ENCODE results near the gene CRB1. TPM values are rescaled to one million over a fixed set of nuclear protein-coding genes. Genes with fewer than 3 reads are reported as not detected.

Gene CRB1
- total RNA-seq, 1 donor from 2014 or later = 2.6 TPM

DNA sequence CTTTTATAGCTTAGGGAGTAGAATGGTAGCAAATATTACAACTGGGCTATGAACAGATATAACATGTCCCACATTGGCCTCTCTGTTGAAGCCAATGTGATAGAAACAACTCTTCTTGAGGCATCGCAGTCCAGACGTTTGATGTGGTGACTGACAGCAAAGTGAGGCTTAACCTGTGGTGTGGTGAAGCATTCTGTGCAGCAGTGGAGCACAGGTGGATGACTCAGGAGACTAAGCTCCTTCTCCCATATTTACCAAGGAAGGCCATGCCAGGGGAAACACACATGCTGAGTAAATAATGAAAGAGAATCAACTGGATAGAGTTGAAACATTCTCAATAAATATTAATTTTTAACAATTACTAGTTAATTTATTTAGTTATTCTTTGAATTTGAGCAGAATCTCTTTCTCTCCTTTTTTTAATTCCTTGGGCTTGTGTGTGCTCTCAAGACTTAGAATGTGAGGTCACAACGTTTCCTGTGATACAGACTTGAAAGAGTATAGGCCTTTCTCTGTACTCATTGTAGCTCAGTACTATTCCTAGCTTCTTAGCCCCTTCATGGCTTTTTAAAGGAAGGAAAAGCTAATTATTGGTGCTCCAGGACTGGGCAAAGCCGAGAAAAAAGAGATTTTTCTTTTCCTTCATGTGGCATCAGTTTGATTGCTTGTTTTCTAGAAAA, 17.6 kb downstream of the CRB1 start:
- H3K27me3 Mint-ChIP-seq (ENCODE audit: insufficient read depth, low read depth) = no peaks in the 10 kb centered on the region
- TF ChIP-seq EZH2phosphoT487 (IDR thresholded peaks at IDR 0.05) (no peak), EZH2 (IDR thresholded peaks at IDR 0.05) (no peak)
- TF ChIP-seq, protein P1, sequence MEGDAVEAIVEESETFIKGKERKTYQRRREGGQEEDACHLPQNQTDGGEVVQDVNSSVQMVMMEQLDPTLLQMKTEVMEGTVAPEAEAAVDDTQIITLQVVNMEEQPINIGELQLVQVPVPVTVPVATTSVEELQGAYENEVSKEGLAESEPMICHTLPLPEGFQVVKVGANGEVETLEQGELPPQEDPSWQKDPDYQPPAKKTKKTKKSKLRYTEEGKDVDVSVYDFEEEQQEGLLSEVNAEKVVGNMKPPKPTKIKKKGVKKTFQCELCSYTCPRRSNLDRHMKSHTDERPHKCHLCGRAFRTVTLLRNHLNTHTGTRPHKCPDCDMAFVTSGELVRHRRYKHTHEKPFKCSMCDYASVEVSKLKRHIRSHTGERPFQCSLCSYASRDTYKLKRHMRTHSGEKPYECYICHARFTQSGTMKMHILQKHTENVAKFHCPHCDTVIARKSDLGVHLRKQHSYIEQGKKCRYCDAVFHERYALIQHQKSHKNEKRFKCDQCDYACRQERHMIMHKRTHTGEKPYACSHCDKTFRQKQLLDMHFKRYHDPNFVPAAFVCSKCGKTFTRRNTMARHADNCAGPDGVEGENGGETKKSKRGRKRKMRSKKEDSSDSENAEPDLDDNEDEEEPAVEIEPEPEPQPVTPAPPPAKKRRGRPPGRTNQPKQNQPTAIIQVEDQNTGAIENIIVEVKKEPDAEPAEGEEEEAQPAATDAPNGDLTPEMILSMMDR (IDR thresholded peaks at IDR 0.05) = no peak
- H3K9me3 ChIP-seq (ENCODE audit: low read depth) = no peaks in the 10 kb centered on the region
- H3K9me3 Mint-ChIP-seq = no peaks in the 10 kb centered on the region
- no peaks in the 10 kb centered on the region for H3K36me3 Mint-ChIP-seq
- no peak overlapping the region for H3K27ac Mint-ChIP-seq
- no peak overlapping the region for H3K4me3 ChIP-seq
- no peaks in the 10 kb centered on the region for H3K4me1 Mint-ChIP-seq
- no peak overlapping the region for H3K9ac ChIP-seq
- H3F3A ChIP-seq (ENCODE audit: low read depth) = no peaks in the 10 kb centered on the region
- no peaks in the 10 kb centered on the region for H4K20me1 ChIP-seq (ENCODE audit: low read depth)
- H3K27ac ChIP-seq = no peak overlapping the region
- H3K36me3 ChIP-seq = no peaks in the 10 kb centered on the region
- no peak overlapping the region for H2AFZ ChIP-seq (replicated peaks)
- H3K4me2 ChIP-seq = no peak overlapping the region
- H3K4me1 ChIP-seq = no peaks in the 10 kb centered on the region
- no peaks in the 10 kb centered on the region for H3K79me2 ChIP-seq (ENCODE audit: low read depth)
- H3K27me3 ChIP-seq = no peaks in the 10 kb centered on the region
- H3K4me3 Mint-ChIP-seq = no peak overlapping the region
- DNase-seq (ENCODE audit: low spot score) = no peak

DNA sequence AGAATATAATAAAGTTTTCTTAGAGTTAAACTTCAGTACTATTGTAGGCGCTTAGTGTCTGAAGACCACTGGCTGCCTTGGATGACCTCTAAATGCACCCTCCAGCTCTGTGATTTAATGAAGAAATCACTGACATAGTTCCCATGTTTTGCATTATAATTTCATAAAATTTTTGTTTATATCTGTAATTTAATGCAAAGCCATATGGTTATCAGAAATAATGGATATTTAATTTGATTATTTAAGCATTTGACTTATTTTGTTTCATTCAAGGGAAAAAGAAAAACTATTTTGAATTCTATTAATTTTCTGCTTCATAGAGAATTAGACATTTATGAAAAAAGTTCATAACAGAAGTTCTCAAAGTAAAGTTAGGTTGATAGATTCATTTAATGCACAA, 18.6 kb downstream of the CRB1 start:
- H3K9me3 Mint-ChIP-seq = no peaks in the 10 kb centered on the region
- no peaks in the 10 kb centered on the region for H3K36me3 Mint-ChIP-seq
- Histone ChIP-seq H3K9ac (no peak overlapping the region), H3K27me3 (no peaks in the 10 kb centered on the region), H3K4me2 (no peak overlapping the region), H3K4me1 (no peaks in the 10 kb centered on the region), H3K79me2 (ENCODE audit: low read depth) (no peaks in the 10 kb centered on the region), H3K36me3 (no peaks in the 10 kb centered on the region), H2AFZ (replicated peaks) (no peak overlapping the region), H3F3A (ENCODE audit: low read depth) (no peaks in the 10 kb centered on the region), H3K27ac (no peak overlapping the region), H4K20me1 (ENCODE audit: low read depth) (no peaks in the 10 kb centered on the region), H3K4me3 (no peak overlapping the region), H3K9me3 (ENCODE audit: low read depth) (no peaks in the 10 kb centered on the region)
- H3K27me3 Mint-ChIP-seq (ENCODE audit: insufficient read depth, low read depth) = no peaks in the 10 kb centered on the region
- DNase-seq (ENCODE audit: low spot score) = no peak
- no peak overlapping the region for H3K27ac Mint-ChIP-seq
- TF ChIP-seq EZH2phosphoT487 (IDR thresholded peaks at IDR 0.05) (no peak), EZH2 (IDR thresholded peaks at IDR 0.05) (no peak)
- TF ChIP-seq, protein P1 (IDR thresholded peaks at IDR 0.05) = no peak
- H3K4me3 Mint-ChIP-seq = no peak overlapping the region
- no peaks in the 10 kb centered on the region for H3K4me1 Mint-ChIP-seq

DNA sequence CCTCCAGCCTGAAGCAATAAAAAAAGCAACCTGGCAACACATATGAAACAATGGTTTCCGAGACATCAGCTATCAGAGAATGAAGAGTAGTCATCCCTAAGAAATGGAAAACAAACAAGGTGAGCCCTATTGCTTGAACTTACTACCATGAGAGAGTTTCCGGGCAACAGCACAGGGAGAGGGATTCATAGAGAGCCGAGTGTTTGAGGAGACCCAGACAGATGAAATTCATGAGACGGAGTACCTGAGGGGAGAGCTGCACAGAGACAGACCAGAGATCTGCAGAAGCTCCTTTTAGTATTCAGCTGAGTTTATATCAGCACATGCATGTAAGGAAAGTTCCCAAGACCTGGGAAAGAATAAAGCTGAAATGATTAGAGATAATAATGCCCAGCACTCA, 19.8 kb downstream of the CRB1 start:
- H3K9me3 ChIP-seq (ENCODE audit: low read depth) = no peaks in the 10 kb centered on the region
- H2AFZ ChIP-seq (replicated peaks) = no peak overlapping the region
- no peak overlapping the region for H3K4me2 ChIP-seq
- H3K27me3 Mint-ChIP-seq (ENCODE audit: insufficient read depth, low read depth) = no peaks in the 10 kb centered on the region
- H3K4me3 Mint-ChIP-seq = no peak overlapping the region
- DNase-seq (ENCODE audit: low spot score) = no peak
- no peaks in the 10 kb centered on the region for H3K36me3 ChIP-seq
- no peak overlapping the region for H3K9ac ChIP-seq
- H3K27ac Mint-ChIP-seq = no peak overlapping the region
- no peaks in the 10 kb centered on the region for H3K9me3 Mint-ChIP-seq
- H3K27ac ChIP-seq = no peak overlapping the region
- H3F3A ChIP-seq (ENCODE audit: low read depth) = no peaks in the 10 kb centered on the region
- no peak for TF ChIP-seq EZH2 (IDR thresholded peaks at IDR 0.05)
- TF ChIP-seq EZH2phosphoT487 (IDR thresholded peaks at IDR 0.05) = no peak
- TF ChIP-seq, protein P1 (IDR thresholded peaks at IDR 0.05) = no peak
- H3K4me1 Mint-ChIP-seq = no peaks in the 10 kb centered on the region
- no peaks in the 10 kb centered on the region for H3K36me3 Mint-ChIP-seq
- H3K79me2 ChIP-seq (ENCODE audit: low read depth) = no peaks in the 10 kb centered on the region
- H3K27me3 ChIP-seq = no peaks in the 10 kb centered on the region
- H3K4me3 ChIP-seq = no peak overlapping the region
- H4K20me1 ChIP-seq (ENCODE audit: low read depth) = no peaks in the 10 kb centered on the region
- H3K4me1 ChIP-seq = no peaks in the 10 kb centered on the region

Data from neural progenitor cell (in vitro differentiated cells).